HG03108 (cell line): Measurements from ENCODE around the gene IL18R1.
"Not testable (repeated sequence)": the region's sequence is repeated elsewhere in the genome, so short reads cannot be mapped to it uniquely, and the experiment has no call there.

Source experiments
- ATAC-seq: cut with Tn5 transposase; IDR thresholded peaks from one replicate; pipeline ENCODE4 v1.9.1; 2021; ENCODE audit warnings: moderate library complexity; ENCODE audit not compliant: unreplicated experiment

Gene IL18R1, protein sequence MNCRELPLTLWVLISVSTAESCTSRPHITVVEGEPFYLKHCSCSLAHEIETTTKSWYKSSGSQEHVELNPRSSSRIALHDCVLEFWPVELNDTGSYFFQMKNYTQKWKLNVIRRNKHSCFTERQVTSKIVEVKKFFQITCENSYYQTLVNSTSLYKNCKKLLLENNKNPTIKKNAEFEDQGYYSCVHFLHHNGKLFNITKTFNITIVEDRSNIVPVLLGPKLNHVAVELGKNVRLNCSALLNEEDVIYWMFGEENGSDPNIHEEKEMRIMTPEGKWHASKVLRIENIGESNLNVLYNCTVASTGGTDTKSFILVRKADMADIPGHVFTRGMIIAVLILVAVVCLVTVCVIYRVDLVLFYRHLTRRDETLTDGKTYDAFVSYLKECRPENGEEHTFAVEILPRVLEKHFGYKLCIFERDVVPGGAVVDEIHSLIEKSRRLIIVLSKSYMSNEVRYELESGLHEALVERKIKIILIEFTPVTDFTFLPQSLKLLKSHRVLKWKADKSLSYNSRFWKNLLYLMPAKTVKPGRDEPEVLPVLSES

GRCh38 chr2:102355526-102356380 lies at the start of gene IL18R1:
TSS of gene IL18R1 (plus strand) at chr2:102355796. CDS start at chr2:102362661, 6,865 bp downstream.
- peak; percentile 94 for ATAC-seq

- ATAC-seq: no peak
These were observed 49.5 kb upstream of the IL18R1 start for GRCh38 chr2:102306125-102306524.

- ATAC-seq: no peak
These were observed 44.5 kb upstream of the IL18R1 start, which contains the start of gene IL1RL1 for GRCh38 chr2:102310964-102311640. TSS of gene IL1RL1 (plus strand) at chr2:102311563. CDS start at chr2:102338265, 26,702 bp downstream.

GRCh38 chr2:102313025-102313424 lies 42.6 kb upstream of the IL18R1 start:
- ATAC-seq: no peak

DNA sequence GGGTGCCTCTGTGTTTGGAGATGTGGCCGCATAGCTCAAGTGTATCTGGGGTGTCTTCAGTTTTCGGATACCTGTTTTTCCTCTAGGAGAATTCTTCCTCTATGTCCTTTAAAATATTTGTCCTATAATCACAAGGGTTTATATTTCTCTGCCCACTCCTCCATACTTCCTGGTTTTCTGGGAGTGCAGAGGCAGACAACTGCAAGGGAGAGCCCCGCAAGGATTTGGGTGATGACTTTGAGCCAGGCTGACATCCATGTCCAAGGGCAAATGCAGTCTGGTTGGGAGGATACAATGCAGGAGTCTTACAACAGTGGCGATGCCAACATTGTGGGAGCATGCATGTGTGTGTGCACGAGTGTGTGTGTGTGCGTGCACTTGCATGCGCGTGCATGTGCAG lies 42.1 kb upstream of the IL18R1 start:
- no peak for ATAC-seq

DNA sequence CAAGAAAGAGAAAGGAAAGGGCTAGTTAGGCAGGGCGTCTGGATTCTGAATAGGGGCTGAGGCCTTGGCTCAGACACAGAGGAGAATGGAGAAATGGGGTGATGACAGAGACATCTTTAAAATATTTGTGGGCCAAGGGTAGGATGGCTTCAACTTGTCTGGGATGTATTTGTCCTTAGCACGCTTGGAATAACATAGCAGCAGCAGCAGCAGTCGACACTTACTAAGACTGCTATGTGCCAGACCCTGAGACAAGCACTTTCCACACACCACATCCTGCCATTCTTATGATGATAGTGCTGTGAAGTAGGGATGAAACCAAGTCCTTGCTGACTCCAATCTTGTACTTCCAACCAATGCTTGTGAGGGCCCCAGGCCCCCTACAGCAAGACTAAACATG lies 41.6 kb upstream of the IL18R1 start:
- no peak for ATAC-seq

GRCh38 chr2:102315921-102316320 lies 39.7 kb upstream of the IL18R1 start:
- ATAC-seq: no peak

- no peak for ATAC-seq
These were observed 37.9 kb upstream of the IL18R1 start for GRCh38 chr2:102317715-102318114.

DNA sequence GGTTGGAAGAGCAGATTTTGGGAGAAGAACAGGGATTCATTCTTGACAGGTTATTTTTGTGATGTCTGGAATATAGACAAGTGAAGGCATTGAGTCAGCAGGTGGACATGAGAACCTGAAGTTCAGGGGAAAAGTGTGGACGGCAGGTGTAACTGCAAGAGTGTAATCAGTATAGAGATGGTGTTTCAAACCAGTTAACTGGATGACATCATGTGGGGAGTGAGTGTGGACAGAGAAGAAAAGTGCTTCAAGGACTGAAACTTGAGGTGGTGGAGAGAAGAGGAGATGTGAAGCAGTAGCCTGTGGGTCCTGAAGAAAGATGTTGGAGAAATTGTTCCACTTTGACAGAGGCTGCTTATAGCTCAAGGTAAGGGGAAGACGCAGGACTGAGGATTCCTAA lies 37.2 kb upstream of the IL18R1 start:
- ATAC-seq: no peak

GRCh38 chr2:102321941-102322719 lies 33.5 kb upstream of the IL18R1 start:
- ATAC-seq: no peak

- not testable (repeated sequence) for ATAC-seq
These were observed 30.7 kb upstream of the IL18R1 start for GRCh38 chr2:102324914-102325313.

- ATAC-seq: no peak
These were observed 24.1 kb upstream of the IL18R1 start for GRCh38 chr2:102331311-102331980.

DNA sequence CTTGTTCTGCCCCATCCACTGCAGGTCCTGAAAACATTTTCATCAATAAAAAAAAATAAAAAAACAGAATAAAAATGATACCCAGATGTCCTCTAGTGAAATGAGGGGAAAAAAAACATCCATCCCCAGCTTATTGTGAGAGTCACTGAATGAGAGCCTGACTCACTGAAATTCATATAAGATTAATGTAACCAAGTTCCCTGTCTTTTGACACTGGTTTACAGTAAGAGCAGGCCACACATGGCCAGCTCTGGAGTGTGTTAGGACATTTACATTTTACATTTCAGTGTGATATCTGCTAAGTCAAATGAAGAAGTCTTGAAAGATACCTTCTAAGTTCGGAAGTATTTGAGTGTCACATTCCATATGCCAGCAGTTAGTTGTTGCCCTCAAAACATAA lies 21.1 kb upstream of the IL18R1 start:
- ATAC-seq: no peak

DNA sequence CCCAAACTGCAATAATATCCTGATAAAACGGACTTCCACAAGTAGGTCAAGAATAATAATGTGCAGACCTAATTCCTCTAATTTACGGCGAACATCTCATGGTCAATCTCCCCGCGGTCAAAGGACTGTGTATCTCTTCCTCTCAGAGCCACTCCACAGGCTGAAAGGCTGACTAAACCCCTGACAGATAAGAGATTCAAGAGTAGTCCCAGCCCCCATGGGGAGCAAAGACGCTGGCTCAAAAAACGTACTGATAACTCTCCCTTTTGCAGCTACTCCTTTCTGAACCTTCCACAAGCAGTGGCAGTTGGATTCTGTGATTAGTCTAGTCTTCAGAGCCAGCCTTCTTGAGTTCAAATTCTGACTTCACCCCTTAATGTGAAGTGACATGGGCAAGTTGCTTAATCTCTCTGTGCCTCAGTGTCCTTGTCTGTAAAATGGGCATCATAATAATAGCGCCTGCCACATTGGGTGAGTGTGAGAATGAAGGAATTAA lies 19.7 kb upstream of the IL18R1 start:
- no peak for ATAC-seq

GRCh38 chr2:102336502-102336945 lies 19.1 kb upstream of the IL18R1 start:
- no peak for ATAC-seq

DNA sequence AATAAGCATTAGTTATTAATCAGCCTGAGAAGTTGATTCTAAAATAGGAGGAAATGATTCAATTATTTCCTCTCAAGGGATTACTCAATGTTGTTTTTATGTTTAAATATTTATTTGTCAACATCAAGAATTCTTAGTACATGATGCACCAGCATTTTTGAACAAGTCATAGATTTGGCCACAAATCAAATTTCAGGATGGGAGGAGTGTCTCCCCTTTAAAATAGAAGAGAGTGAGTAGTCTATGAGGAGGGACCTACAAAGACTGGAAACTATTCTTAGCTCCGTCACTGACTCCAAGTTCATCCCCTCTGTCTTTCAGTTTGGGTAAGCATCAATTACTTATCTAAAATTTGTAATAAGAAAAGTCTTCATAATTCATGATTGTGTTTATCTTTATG lies 18.6 kb upstream of the IL18R1 start:
- ATAC-seq: no peak

GRCh38 chr2:102337481-102338386 lies 17.9 kb upstream of the IL18R1 start:
- ATAC-seq: no peak

DNA sequence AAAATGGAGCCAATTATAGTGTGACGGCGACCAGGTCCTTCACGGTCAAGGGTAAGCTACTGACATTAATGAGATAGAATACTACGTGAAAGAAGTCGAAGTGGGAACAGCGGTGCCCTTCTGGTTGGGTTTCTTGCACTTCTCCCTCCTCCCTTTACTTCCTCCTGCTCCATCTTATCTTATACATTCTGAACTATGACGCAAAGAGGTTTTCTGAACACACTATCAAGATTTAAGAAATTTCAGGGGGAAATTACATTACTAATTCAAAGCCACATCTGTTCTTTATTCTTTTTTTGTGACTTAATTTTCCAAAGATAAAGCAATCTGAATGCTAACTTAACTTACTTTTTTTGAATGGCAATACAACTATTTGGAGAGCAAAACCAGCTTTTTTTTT lies 14.8 kb upstream of the IL18R1 start:
- no peak for ATAC-seq
